Activated CD4-positive, alpha-beta T cell treated with anti-CD3 and anti-CD28 coated beads for 36 hours (primary cell): ENCODE measurements around the gene CCDC18. TPM values are rescaled to one million over a fixed set of nuclear protein-coding genes. Genes with fewer than 3 reads are reported as not detected.
"Not testable (repeated sequence)": the region's sequence is repeated elsewhere in the genome, so short reads cannot be mapped to it uniquely, and the experiment has no call there.

Experiments
- ATAC-seq: fragments of 200-7000 bp; cut with Tn5 transposase; one replicate; pipeline ENCODE4 v1.10.0; 2021; ENCODE audit warnings: mild to moderate bottlenecking, moderate library complexity
- CTCF ChIA-PET: fragments of 350-600 bp; sonication (Branson Sonifier 250); formaldehyde crosslinking; loops from one replicate; lab custom pipeline; 2021; ENCODE audit warnings: antibody characterized with exemption; lab: Charles Lee
- POLR2A ChIA-PET: fragments of 350-600 bp; sonication (Branson Sonifier 250); formaldehyde crosslinking; loops from one replicate; lab custom pipeline; 2021; ENCODE audit warnings: antibody characterized with exemption, inconsistent platforms; lab: Charles Lee
- DNase-seq: peaks from one replicate; pipeline ENCODE4 v3.0.0-alpha.2; 2020
- H3K27ac Mint-ChIP-seq: one replicate; pipeline ENCODE4 v1.8.0; 2021; ENCODE audit warnings: mixed read lengths
- H3K27me3 Mint-ChIP-seq: one replicate; pipeline ENCODE4 v1.8.0; 2021; ENCODE audit warnings: mixed read lengths
- H3K36me3 Mint-ChIP-seq: one replicate; pipeline ENCODE4 v1.8.0; 2021; ENCODE audit warnings: low read depth, mixed read lengths
- H3K4me1 Mint-ChIP-seq: one replicate; pipeline ENCODE4 v1.8.0; 2021; ENCODE audit warnings: mixed read lengths
- H3K4me3 Mint-ChIP-seq: one replicate; pipeline ENCODE4 v1.8.0; 2021; ENCODE audit warnings: mild to moderate bottlenecking, moderate library complexity, mixed read lengths
- H3K9me3 Mint-ChIP-seq: one replicate; pipeline ENCODE4 v1.8.0; 2021; ENCODE audit warnings: low read depth, mixed read lengths
- intact Hi-C, 2 experiments: fragments of 100-400 bp; cut with DNase I in 1 of 2; cut with micrococcal nuclease in 1 of 2; formaldehyde crosslinking; loops; one replicate each; pipeline versions ENCODE4 v1.14.2 to v1.15.1; 2022 to 2024; cut with DNase I, micrococcal nuclease
- total RNA-seq, 2 experiments: library from RNA; stranded (reverse); gene quantifications; one replicate each; pipeline ENCODE4 v1.2.3, GENCODE V29; 2021

The CCDC18 gene
- total RNA-seq, 2 experiments from 2014 or later = 18.8 to 23.9 TPM

DNA sequence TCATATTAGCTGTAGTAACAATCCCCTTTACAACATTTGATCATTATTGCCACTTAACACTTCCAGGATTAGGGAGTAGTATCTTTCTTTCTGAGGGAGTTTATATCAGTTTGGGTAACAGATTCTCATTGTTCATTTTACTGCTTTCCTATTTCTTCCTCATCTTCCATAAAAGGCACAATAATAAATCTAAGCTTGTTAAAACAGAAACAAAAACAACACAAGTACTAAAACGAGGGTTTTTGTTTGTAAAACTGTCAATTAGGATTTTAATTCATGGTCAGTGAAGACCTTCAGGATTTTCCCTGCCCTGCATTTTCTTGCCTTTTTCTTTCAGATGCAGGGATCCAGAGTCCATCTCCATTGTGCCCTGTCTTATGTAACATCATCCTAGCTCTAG is 29.8 kb upstream of the CCDC18 start:
- no peak overlapping the region for H3K4me3 Mint-ChIP-seq
- no peak overlapping the region for H3K27ac Mint-ChIP-seq
- H3K27me3 Mint-ChIP-seq = no peaks in the 10 kb centered on the region
- POLR2A ChIA-PET = interaction anchor here (0.6 kb wide), 1 partner anchor 28 kb away, joined by 4 read pairs; no protein-coding TSS in a partner anchor
- peaks cover 39% of the 10 kb centered on the region for H3K36me3 Mint-ChIP-seq
- H3K9me3 Mint-ChIP-seq = no peaks in the 10 kb centered on the region
- ATAC-seq (no peak), DNase-seq (no peak)
- H3K4me1 Mint-ChIP-seq = peaks cover 22% of the 10 kb centered on the region
- CTCF ChIA-PET = interaction anchor here (0.9 kb wide), 1 partner anchor 21 kb away, joined by 3 read pairs; no protein-coding TSS in a partner anchor
- intact Hi-C loops = no loop called here

- no peak overlapping the region for H3K4me3 Mint-ChIP-seq
- POLR2A ChIA-PET = interaction anchor here (0.6 kb wide), 1 partner anchor 27 kb away, joined by 4 read pairs; no protein-coding TSS in a partner anchor
- peaks cover 25% of the 10 kb centered on the region for H3K4me1 Mint-ChIP-seq
- CTCF ChIA-PET = no interaction called here
- peaks cover 43% of the 10 kb centered on the region for H3K36me3 Mint-ChIP-seq
- H3K27ac Mint-ChIP-seq = peak overlapping the region; percentile 3
- H3K27me3 Mint-ChIP-seq = no peaks in the 10 kb centered on the region
- DNase-seq = no peak
- intact Hi-C loops = no loop called here
- H3K9me3 Mint-ChIP-seq = no peaks in the 10 kb centered on the region
- no peak for ATAC-seq
These were observed 29.1 kb upstream of the CCDC18 start for GRCh38 chr1:93151474-93151873.

DNA sequence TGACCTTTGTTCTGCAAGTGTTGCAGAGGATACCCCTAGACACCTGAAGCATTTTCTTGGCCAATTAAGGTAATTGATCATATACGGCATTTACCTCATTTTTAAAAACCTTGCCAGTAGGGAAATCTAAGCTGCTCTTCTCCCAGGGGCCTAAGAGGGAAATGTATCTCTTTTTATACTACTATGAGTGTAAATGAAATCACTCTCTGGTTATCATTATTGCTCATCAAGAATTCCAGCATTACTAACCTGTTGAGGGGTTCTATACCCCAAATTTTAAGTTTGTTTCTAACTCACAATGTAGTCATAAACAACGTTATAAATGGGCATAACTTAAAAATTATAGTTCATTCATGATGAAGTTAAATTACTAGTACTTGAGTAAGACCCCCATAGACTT is 27.7 kb upstream of the CCDC18 start:
- CTCF ChIA-PET = interaction anchor here (0.6 to 1.4 kb wide), 2 partner anchors 9 to 16 kb away, joined by 3 read pairs; no protein-coding TSS in a partner anchor
- ATAC-seq = peak; percentile 42

GRCh38 chr1:93154898-93155297 is 25.6 kb upstream of the CCDC18 start:
- DNase-seq = no peak
- Mint-ChIP-seq H3K27me3 (no peaks in the 10 kb centered on the region), H3K27ac (no peak overlapping the region), H3K36me3 (peaks cover 35% of the 10 kb centered on the region), H3K9me3 (no peaks in the 10 kb centered on the region), H3K4me1 (peaks cover 25% of the 10 kb centered on the region), H3K4me3 (no peak overlapping the region)
- intact Hi-C loops = loop anchor here in 1 of 2 experiments (2.0 kb wide), 1 partner anchor 76 kb away; the partner anchor contains the start of gene MTF2
- CTCF ChIA-PET = interaction anchor here (0.6 to 0.9 kb wide), 3 partner anchors 76 to 924 kb away, joined by 3 read pairs; partner anchors contain the start of gene MTF2
- ATAC-seq = no peak
- POLR2A ChIA-PET = no interaction called here

More for the DNA sequence above, 27.7 kb upstream of the CCDC18 start:
- intact Hi-C loops = no loop called here
- Mint-ChIP-seq H3K4me3 (no peak overlapping the region), H3K36me3 (peaks cover 38% of the 10 kb centered on the region), H3K9me3 (no peaks in the 10 kb centered on the region), H3K4me1 (peaks cover 25% of the 10 kb centered on the region), H3K27ac (peak overlapping the region; percentile 19), H3K27me3 (no peaks in the 10 kb centered on the region)
- DNase-seq = no peak
- POLR2A ChIA-PET = no interaction called here

- H3K4me1 Mint-ChIP-seq = peaks cover 25% of the 10 kb centered on the region
- H3K4me3 Mint-ChIP-seq = no peak overlapping the region
- POLR2A ChIA-PET = interaction anchor here (0.7 kb wide), 1 partner anchor 12 kb away, joined by 6 read pairs; no protein-coding TSS in a partner anchor
- peak; percentile 78 for ATAC-seq
- CTCF ChIA-PET = interaction anchor here (0.6 to 0.9 kb wide), 3 partner anchors 15 to 924 kb away, joined by 3 to 6 read pairs (median 3); partner anchors contain the start of gene MTF2
- peaks cover 30% of the 10 kb centered on the region for H3K36me3 Mint-ChIP-seq
- intact Hi-C loops = loop anchor here in 1 of 2 experiments (2.0 kb wide), 1 partner anchor 77 kb away; the partner anchor contains the start of gene MTF2
- H3K9me3 Mint-ChIP-seq = no peaks in the 10 kb centered on the region
- no peak for DNase-seq
- H3K27ac Mint-ChIP-seq = peak overlapping the region; percentile 47
- no peaks in the 10 kb centered on the region for H3K27me3 Mint-ChIP-seq
These were observed 25.2 kb upstream of the CCDC18 start for GRCh38 chr1:93155335-93155734.

DNA sequence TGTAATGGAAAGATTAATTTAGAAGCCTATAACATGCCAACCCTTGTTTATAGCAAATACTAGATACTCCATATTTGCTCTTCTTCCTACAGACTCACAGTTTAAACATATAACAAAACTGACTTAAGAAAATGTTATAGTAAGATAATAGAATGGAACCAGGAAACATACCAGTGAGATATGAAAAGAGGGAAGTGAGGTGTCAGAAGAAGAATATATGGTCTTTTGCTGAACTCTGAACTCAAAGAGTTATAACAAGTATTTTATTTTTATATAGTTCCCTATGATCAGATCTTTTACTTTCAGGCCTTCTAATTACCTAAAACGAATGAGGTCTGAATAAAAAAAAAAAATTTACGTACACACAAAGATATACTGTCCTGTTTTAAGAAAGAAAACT is 21.2 kb upstream of the CCDC18 start:
- H3K27ac Mint-ChIP-seq = no peak overlapping the region
- POLR2A ChIA-PET = no interaction called here
- ATAC-seq (no peak), DNase-seq (no peak)
- intact Hi-C loops = no loop called here
- H3K27me3 Mint-ChIP-seq = no peaks in the 10 kb centered on the region
- H3K4me3 Mint-ChIP-seq = no peak overlapping the region
- CTCF ChIA-PET = interaction anchor here (0.9 kb wide), 1 partner anchor 77 kb away, joined by 6 read pairs; no protein-coding TSS in a partner anchor
- no peaks in the 10 kb centered on the region for H3K9me3 Mint-ChIP-seq
- H3K4me1 Mint-ChIP-seq = peaks cover 15% of the 10 kb centered on the region
- peaks cover 33% of the 10 kb centered on the region for H3K36me3 Mint-ChIP-seq

DNA sequence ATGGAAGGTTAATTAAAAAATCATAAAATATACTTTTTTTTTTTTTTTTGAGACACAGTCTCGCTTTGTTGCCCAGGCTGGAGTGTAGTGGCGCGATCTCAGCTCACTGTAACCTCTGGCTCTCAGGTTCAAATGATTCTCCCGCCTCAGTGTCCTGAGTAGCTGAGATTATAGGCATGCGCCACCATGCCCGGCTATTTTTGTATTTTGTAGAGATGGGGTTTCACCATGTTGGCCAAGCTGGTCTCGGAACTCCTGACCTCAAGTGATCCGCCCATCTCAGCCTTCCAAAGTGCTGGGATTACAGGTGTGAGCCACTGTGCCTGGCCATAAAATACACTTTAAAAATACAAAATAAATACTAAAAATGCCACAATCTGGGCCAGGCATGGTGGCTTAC is 17.2 kb upstream of the CCDC18 start:
- intact Hi-C loops, H3K9me3 Mint-ChIP-seq, H3K27ac Mint-ChIP-seq, DNase-seq, ATAC-seq, H3K4me3 Mint-ChIP-seq, POLR2A ChIA-PET, H3K27me3 Mint-ChIP-seq: not testable (repeated sequence)
- Mint-ChIP-seq H3K36me3 (peaks cover 41% of the 10 kb centered on the region), H3K4me1 (peaks cover 23% of the 10 kb centered on the region)
- CTCF ChIA-PET = interaction anchor here (0.6 kb wide), 2 partner anchors 38 to 305 kb away, joined by 4 read pairs; no protein-coding TSS in a partner anchor

- Mint-ChIP-seq H3K36me3 (peaks cover 40% of the 10 kb centered on the region), H3K27ac (no peak overlapping the region), H3K27me3 (no peaks in the 10 kb centered on the region), H3K4me1 (peaks cover 32% of the 10 kb centered on the region), H3K9me3 (peaks cover 12% of the 10 kb centered on the region), H3K4me3 (no peak overlapping the region)
- ChIA-PET POLR2A (no interaction called here), CTCF (interaction anchor here (0.5 to 1.0 kb wide), 5 partner anchors 18 to 96 kb away, joined by 3 read pairs; no protein-coding TSS in a partner anchor)
- DNase-seq = no peak
- intact Hi-C loops = no loop called here
- no peak for ATAC-seq
These were observed 15.7 kb upstream of the CCDC18 start for GRCh38 chr1:93164816-93165215.

DNA sequence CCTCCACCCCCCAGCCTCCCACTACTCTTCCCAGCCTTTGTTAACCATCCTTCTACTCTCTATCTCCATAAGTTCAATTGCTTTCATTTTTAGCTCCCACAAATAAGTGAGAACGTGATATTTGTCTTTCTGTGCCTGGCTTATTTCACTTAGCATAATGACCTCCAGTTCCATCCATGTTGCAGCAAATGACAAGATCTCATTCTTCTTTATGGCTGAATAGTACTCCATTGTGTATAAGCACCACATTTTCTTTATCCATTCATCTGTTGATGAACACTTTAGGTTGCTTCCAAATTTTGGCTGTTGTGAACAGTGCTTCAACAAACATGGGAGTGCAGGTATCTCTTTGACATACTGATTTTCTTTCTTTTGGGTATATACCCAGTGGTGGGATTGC is 14.6 kb upstream of the CCDC18 start:
- H3K4me3 Mint-ChIP-seq, CTCF ChIA-PET, H3K27me3 Mint-ChIP-seq, H3K27ac Mint-ChIP-seq, intact Hi-C loops, POLR2A ChIA-PET, DNase-seq, ATAC-seq: not testable (repeated sequence)
- Mint-ChIP-seq H3K4me1 (peaks cover 36% of the 10 kb centered on the region), H3K9me3 (peaks cover 12% of the 10 kb centered on the region), H3K36me3 (peaks cover 44% of the 10 kb centered on the region)

GRCh38 chr1:93167006-93167405 is 13.5 kb upstream of the CCDC18 start:
- Mint-ChIP-seq H3K4me1 (peaks cover 47% of the 10 kb centered on the region), H3K27me3 (no peaks in the 10 kb centered on the region), H3K4me3 (no peak overlapping the region), H3K36me3 (peaks cover 44% of the 10 kb centered on the region), H3K27ac (no peak overlapping the region), H3K9me3 (peaks cover 12% of the 10 kb centered on the region)
- DNase-seq (no peak), ATAC-seq (no peak)
- CTCF ChIA-PET = no interaction called here
- POLR2A ChIA-PET = interaction anchor here (0.5 kb wide), 1 partner anchor 125 kb away, joined by 4 read pairs; no protein-coding TSS in a partner anchor
- intact Hi-C loops = no loop called here

DNA sequence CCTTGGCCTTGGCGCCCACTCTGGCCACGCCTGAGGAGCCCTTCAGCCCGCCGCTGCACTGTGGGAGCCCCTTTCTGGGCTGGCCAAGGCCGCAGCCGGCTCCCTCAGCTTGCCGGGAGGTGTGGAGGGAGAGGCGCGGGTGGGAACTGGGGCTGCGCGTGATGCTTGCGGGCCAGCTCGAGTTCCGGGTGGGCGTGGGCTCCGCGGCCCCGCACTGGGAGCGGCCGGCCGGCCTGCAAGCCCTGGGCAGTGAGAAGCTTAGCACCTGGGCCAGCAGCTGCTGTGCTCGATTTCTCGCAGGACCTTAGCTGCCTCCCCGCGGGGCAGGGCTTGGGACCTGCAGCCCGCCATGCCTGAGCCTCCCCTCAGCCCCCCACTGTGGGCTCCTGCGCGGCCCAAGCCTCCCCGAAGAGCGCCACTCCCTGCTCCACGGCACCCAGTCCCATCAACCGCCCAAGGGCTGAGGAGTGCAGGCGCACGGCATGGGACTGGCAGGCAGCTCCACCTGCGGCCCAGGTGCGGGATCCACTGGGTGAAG is 10.3 kb upstream of the CCDC18 start:
- H3K36me3 Mint-ChIP-seq = peaks cover 37% of the 10 kb centered on the region
- intact Hi-C loops = loop anchor here (5.0 to 10.0 kb wide), 3 partner anchors 78 to 1245 kb away; partner anchors contain the start of gene ABCD3 (in 1 of the 2)
- POLR2A ChIA-PET = interaction anchor here (0.6 to 1.4 kb wide), 5 partner anchors 9 to 600 kb away, joined by 3 to 5 read pairs (median 4); partner anchors contain the start of gene MTF2
- peaks cover 56% of the 10 kb centered on the region for H3K4me1 Mint-ChIP-seq
- not testable (repeated sequence) for H3K4me3 Mint-ChIP-seq, ATAC-seq, H3K27ac Mint-ChIP-seq, H3K27me3 Mint-ChIP-seq, DNase-seq
- H3K9me3 Mint-ChIP-seq = peaks cover 12% of the 10 kb centered on the region
- CTCF ChIA-PET = interaction anchor here (0.6 to 1.1 kb wide), 3 partner anchors 11 to 417 kb away, joined by 3 to 4 read pairs (median 4); no protein-coding TSS in a partner anchor
